ENCODE results near the gene CNKSR2. TPM values are rescaled to one million over a fixed set of nuclear protein-coding genes. Genes with fewer than 3 reads are reported as not detected.

CNKSR2 gene
- total and polyA plus RNA-seq, 10 of the 15 experiments (the other 5 are each of a cell fraction or from before 2014, with no cell fraction given) = 0.02 to 0.69 (median 0.18) TPM; not detected in 4

DNA sequence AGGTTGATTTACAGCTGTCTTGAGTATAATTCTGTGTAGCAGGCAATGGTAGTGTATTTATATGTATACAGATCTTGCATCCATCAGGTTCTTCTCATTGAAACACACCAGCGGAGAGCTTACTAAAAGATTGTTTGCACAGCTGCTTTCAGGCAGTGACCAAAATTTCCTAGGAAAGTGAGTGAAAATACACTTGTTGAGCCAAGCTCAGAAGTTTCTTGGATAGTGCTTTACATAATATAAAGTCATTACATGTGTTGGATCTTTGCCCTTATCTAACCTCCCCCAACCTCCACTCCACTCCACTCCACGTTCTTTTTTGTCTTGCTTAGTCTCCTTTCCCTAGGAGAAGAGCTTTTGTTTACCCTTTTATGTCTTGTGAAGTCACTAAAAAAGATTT is 34.1 kb downstream of the CNKSR2 start (continued):
- TF ChIP-seq, protein P1, sequence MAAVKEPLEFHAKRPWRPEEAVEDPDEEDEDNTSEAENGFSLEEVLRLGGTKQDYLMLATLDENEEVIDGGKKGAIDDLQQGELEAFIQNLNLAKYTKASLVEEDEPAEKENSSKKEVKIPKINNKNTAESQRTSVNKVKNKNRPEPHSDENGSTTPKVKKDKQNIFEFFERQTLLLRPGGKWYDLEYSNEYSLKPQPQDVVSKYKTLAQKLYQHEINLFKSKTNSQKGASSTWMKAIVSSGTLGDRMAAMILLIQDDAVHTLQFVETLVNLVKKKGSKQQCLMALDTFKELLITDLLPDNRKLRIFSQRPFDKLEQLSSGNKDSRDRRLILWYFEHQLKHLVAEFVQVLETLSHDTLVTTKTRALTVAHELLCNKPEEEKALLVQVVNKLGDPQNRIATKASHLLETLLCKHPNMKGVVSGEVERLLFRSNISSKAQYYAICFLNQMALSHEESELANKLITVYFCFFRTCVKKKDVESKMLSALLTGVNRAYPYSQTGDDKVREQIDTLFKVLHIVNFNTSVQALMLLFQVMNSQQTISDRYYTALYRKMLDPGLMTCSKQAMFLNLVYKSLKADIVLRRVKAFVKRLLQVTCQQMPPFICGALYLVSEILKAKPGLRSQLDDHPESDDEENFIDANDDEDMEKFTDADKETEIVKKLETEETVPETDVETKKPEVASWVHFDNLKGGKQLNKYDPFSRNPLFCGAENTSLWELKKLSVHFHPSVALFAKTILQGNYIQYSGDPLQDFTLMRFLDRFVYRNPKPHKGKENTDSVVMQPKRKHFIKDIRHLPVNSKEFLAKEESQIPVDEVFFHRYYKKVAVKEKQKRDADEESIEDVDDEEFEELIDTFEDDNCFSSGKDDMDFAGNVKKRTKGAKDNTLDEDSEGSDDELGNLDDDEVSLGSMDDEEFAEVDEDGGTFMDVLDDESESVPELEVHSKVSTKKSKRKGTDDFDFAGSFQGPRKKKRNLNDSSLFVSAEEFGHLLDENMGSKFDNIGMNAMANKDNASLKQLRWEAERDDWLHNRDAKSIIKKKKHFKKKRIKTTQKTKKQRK (IDR thresholded peaks at IDR 0.05; ENCODE audit: low read depth, low read length) = no peak
- TF ChIP-seq KLF5 (IDR thresholded peaks at IDR 0.05; ENCODE audit: partially characterized antibody) (no peak), YY1 (IDR thresholded peaks at IDR 0.05; ENCODE audit: low read depth, low read length) (no peak), TCF12 (IDR thresholded peaks at IDR 0.05; ENCODE audit: low read depth, low read length) (no peak), EGR1 (IDR thresholded peaks at IDR 0.05; ENCODE audit: borderline replicate concordance in 1 of 2, low read depth in 2 of 2, low read length in 2 of 2) (no peak), HDAC2 (IDR thresholded peaks at IDR 0.05) (no peak)
- TF ChIP-seq, protein P2, sequence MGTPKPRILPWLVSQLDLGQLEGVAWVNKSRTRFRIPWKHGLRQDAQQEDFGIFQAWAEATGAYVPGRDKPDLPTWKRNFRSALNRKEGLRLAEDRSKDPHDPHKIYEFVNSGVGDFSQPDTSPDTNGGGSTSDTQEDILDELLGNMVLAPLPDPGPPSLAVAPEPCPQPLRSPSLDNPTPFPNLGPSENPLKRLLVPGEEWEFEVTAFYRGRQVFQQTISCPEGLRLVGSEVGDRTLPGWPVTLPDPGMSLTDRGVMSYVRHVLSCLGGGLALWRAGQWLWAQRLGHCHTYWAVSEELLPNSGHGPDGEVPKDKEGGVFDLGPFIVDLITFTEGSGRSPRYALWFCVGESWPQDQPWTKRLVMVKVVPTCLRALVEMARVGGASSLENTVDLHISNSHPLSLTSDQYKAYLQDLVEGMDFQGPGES (IDR thresholded peaks at IDR 0.05) = no peak

DNA sequence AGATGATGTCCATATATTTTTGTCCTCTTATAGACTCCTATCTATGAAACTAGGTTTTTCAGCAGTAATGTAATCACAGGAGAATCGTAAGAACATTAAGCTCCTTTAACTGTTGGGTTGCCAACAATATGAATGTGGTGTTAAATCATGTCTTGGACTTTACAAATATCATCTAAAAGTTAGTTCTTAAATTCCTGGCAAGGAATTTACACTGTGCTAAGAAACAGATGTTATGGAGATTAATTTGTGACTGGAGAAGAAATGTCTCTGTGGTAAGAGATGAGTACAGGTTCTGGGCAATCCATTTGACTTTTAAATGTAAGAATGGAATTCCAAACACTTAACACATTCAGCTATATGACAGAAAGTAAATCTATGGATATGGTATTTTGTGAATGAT is 34.6 kb downstream of the CNKSR2 start:
- Histone ChIP-seq H3K4me1 (ENCODE audit: control insufficient read depth, insufficient read depth, low read length) (no peaks in the 10 kb centered on the region), H3K36me3 (ENCODE audit: control insufficient read depth in 2 of 2, insufficient read depth in 2 of 2, low read length in 1 of 2) (no peaks in the 10 kb centered on the region), H3K4me2 (ENCODE audit: control insufficient read depth, insufficient read depth) (no peak overlapping the region), H3K27ac (ENCODE audit: control insufficient read depth, insufficient read depth) (no peak overlapping the region), H3K27me3 (replicated peaks in 1 of 2; ENCODE audit: control insufficient read depth in 2 of 2, insufficient read depth in 2 of 2, low read length in 1 of 2) (no peaks in the 10 kb centered on the region), H3K79me2 (ENCODE audit: control insufficient read depth, insufficient read depth, low read length) (no peaks in the 10 kb centered on the region), H3K4me3 (no peak overlapping the region), H3K9me3 (replicated peaks; ENCODE audit: control insufficient read depth, insufficient read depth, low read length) (no peaks in the 10 kb centered on the region), H4K20me1 (ENCODE audit: control insufficient read depth, insufficient read depth) (no peaks in the 10 kb centered on the region), H3K9ac (ENCODE audit: control insufficient read depth, insufficient read depth, low read length) (no peak overlapping the region), H2AFZ (ENCODE audit: control insufficient read depth, low read depth, low read length) (no peak overlapping the region)
- DNase-seq (ENCODE audit: low read depth, low spot score) = no peak
- SMC1A ChIA-PET (ENCODE audit: uncharacterized antibody, unreplicated experiment) = interaction anchor here (0.8 to 1.5 kb wide), 3 partner anchors 12 to 374 kb away, joined by 3 read pairs; no protein-coding TSS in a partner anchor
- ATAC-seq = no peak
- in situ Hi-C loops (cut with MboI) (no loop called here), intact Hi-C loops (cut with micrococcal nuclease; ENCODE audit: unreplicated experiment) (no loop called here)
- WGBS (ENCODE audit: insufficient coverage, insufficient replicate concordance, low lambda C conversion rate, missing lambda C conversion rate) = 18% methylated on average over 1 of the region's 1 CpG
- POLR2A ChIA-PET = no interaction called here
- BruUV-seq (replicated peaks) = no TSS peak
- RAD21 ChIA-PET (ENCODE audit: unreplicated experiment) = no interaction called here
- no peak for FAIRE-seq
- CTCF ChIA-PET = interaction anchor here (2.5 kb wide), 1 partner anchor 12 kb away, joined by 6 read pairs; no protein-coding TSS in a partner anchor
- TF ChIP-seq, protein P3, sequence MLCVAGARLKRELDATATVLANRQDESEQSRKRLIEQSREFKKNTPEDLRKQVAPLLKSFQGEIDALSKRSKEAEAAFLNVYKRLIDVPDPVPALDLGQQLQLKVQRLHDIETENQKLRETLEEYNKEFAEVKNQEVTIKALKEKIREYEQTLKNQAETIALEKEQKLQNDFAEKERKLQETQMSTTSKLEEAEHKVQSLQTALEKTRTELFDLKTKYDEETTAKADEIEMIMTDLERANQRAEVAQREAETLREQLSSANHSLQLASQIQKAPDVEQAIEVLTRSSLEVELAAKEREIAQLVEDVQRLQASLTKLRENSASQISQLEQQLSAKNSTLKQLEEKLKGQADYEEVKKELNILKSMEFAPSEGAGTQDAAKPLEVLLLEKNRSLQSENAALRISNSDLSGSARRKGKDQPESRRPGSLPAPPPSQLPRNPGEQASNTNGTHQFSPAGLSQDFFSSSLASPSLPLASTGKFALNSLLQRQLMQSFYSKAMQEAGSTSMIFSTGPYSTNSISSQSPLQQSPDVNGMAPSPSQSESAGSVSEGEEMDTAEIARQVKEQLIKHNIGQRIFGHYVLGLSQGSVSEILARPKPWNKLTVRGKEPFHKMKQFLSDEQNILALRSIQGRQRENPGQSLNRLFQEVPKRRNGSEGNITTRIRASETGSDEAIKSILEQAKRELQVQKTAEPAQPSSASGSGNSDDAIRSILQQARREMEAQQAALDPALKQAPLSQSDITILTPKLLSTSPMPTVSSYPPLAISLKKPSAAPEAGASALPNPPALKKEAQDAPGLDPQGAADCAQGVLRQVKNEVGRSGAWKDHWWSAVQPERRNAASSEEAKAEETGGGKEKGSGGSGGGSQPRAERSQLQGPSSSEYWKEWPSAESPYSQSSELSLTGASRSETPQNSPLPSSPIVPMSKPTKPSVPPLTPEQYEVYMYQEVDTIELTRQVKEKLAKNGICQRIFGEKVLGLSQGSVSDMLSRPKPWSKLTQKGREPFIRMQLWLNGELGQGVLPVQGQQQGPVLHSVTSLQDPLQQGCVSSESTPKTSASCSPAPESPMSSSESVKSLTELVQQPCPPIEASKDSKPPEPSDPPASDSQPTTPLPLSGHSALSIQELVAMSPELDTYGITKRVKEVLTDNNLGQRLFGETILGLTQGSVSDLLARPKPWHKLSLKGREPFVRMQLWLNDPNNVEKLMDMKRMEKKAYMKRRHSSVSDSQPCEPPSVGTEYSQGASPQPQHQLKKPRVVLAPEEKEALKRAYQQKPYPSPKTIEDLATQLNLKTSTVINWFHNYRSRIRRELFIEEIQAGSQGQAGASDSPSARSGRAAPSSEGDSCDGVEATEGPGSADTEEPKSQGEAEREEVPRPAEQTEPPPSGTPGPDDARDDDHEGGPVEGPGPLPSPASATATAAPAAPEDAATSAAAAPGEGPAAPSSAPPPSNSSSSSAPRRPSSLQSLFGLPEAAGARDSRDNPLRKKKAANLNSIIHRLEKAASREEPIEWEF (IDR thresholded peaks at IDR 0.05; ENCODE audit: insufficient replicate concordance, low read depth, low read length) = no peak
- TF ChIP-seq SREBF2 (IDR thresholded peaks at IDR 0.05; ENCODE audit: low read length) = no peak
- no peak for TF ChIP-seq SPI1 (IDR thresholded peaks at IDR 0.05; ENCODE audit: borderline replicate concordance, insufficient read depth, low read depth, low read length)
- TF ChIP-seq, protein P4, sequence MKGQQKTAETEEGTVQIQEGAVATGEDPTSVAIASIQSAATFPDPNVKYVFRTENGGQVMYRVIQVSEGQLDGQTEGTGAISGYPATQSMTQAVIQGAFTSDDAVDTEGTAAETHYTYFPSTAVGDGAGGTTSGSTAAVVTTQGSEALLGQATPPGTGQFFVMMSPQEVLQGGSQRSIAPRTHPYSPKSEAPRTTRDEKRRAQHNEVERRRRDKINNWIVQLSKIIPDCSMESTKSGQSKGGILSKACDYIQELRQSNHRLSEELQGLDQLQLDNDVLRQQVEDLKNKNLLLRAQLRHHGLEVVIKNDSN (IDR thresholded peaks at IDR 0.05; ENCODE audit: borderline replicate concordance, extremely low read length, insufficient read depth, low read depth, low read length) = no peak
- no peak for TF ChIP-seq ZBED1 (IDR thresholded peaks at IDR 0.05; ENCODE audit: borderline replicate concordance)
- no peak for TF ChIP-seq RELA (IDR thresholded peaks at IDR 0.05; ENCODE audit: borderline replicate concordance, partially characterized antibody)

All from GM12878 (cell line).